Neural cell (in vitro differentiated cells): ENCODE measurements around the gene LUC7L2. TPM values are rescaled to one million over a fixed set of nuclear protein-coding genes. Genes with fewer than 3 reads are reported as not detected.
"Not testable (repeated sequence)": the region's sequence is repeated elsewhere in the genome, so short reads cannot be mapped to it uniquely, and the experiment has no call there.

Experiments
- H2AFZ ChIP-seq: fragments of 200-600, 300-800 bp; sonication (generic), shearing (Covaris generic); 2 replicates; pipeline ENCODE4 v1.6.0; 2014; ENCODE audit warnings: low read depth, mild to moderate bottlenecking, antibody characterized with exemption, low read length, moderate library complexity
- H3F3A ChIP-seq: fragments of 200-600 bp; shearing (Covaris generic); 2 replicates; pipeline ENCODE4 v1.6.1; 2016; ENCODE audit warnings: mild to moderate bottlenecking, moderate library complexity, mixed read lengths, antibody characterized with exemption, low read length; ENCODE audit not compliant: insufficient read depth, poor library complexity, severe bottlenecking
- H3K27ac ChIP-seq: fragments of 200-600, 300-800 bp; sonication (generic), shearing (Covaris generic); 2 replicates; pipeline ENCODE4 v1.5.1; 2014; ENCODE audit warnings: mild to moderate bottlenecking, low read length, moderate library complexity
- H3K27me3 ChIP-seq: fragments of 300-800, 200-600 bp; sonication (generic), shearing (Covaris generic); 2 replicates; pipeline ENCODE4 v1.6.0; 2014; ENCODE audit warnings: mild to moderate bottlenecking, low read depth, low read length, moderate library complexity; ENCODE audit not compliant: insufficient read depth
- H3K36me3 ChIP-seq: fragments of 300-800, 200-600 bp; sonication (generic), shearing (Covaris generic); 2 replicates; pipeline ENCODE4 v1.5.1; 2014; ENCODE audit warnings: mild to moderate bottlenecking, antibody characterized with exemption, low read length, moderate library complexity; ENCODE audit not compliant: insufficient read depth
- H3K4me2 ChIP-seq: fragments of 300-800, 200-600 bp; sonication (generic), shearing (Covaris generic); 2 replicates; pipeline ENCODE4 v1.6.0; 2014; ENCODE audit warnings: mild to moderate bottlenecking, low read length
- H3K4me3 ChIP-seq: fragments of 300-800, 200-600 bp; sonication (generic), shearing (Covaris generic); 2 replicates; pipeline ENCODE4 v1.5.1; 2014; ENCODE audit warnings: mild to moderate bottlenecking, low read length, moderate library complexity
- H3K79me2 ChIP-seq: fragments of 200-600 bp; shearing (Covaris generic); replicated peaks from 2 replicates; pipeline ENCODE4 v1.6.0; 2014; ENCODE audit warnings: mild to moderate bottlenecking, low read length, moderate library complexity; ENCODE audit not compliant: insufficient read depth
- H3K9ac ChIP-seq: fragments of 300-800, 200-600 bp; sonication (generic), shearing (Covaris generic); 2 replicates; pipeline ENCODE4 v1.6.1; 2016; ENCODE audit warnings: mild to moderate bottlenecking, low read length, mixed read lengths
- H3K9me2 ChIP-seq: fragments of 200-600 bp; shearing (Covaris generic); 2 replicates; pipeline ENCODE4 v1.6.1; 2016; ENCODE audit warnings: mild to moderate bottlenecking, low read length, mixed read lengths; ENCODE audit not compliant: insufficient read depth
- H3K9me3 ChIP-seq: fragments of 200-600, 300-800 bp; sonication (generic), shearing (Covaris generic); 2 replicates; pipeline ENCODE4 v1.6.1; 2016; ENCODE audit warnings: mild to moderate bottlenecking, mixed run types, low read length, moderate library complexity, mixed read lengths
- H4K20me1 ChIP-seq: fragments of 200-600 bp; shearing (Covaris generic); 2 replicates; pipeline ENCODE4 v1.6.1; 2016; ENCODE audit warnings: mild to moderate bottlenecking, mixed run types; ENCODE audit not compliant: insufficient read depth
- EP300 ChIP-seq: fragments of 450-650 bp; conservative IDR thresholded peaks from 2 replicates; pipeline ENCODE4 v1.6.1; 2014; ENCODE audit warnings: antibody characterized with exemption, mild to moderate bottlenecking, moderate library complexity; ENCODE audit not compliant: poor library complexity, severe bottlenecking
- EZH2 ChIP-seq: fragments of 200-600, 300-800 bp; shearing (Covaris generic), sonication (generic); IDR thresholded peaks from 2 replicates; pipeline ENCODE4 v1.6.1; 2014; ENCODE audit warnings: antibody characterized with exemption, low read length, borderline replicate concordance, mild to moderate bottlenecking; ENCODE audit not compliant: insufficient read depth, poor library complexity, severe bottlenecking
- MXI1 ChIP-seq: fragments of 450-650 bp; conservative IDR thresholded peaks from 2 replicates; pipeline ENCODE4 v1.6.1; 2014; ENCODE audit warnings: antibody characterized with exemption, mild to moderate bottlenecking; ENCODE audit not compliant: poor library complexity, severe bottlenecking
- POLR2AphosphoS5 ChIP-seq: IDR thresholded peaks from 2 replicates; pipeline ENCODE4 v1.6.1; 2012
- RAD21 ChIP-seq: fragments of 450-650 bp; conservative IDR thresholded peaks from 2 replicates; pipeline ENCODE4 v1.6.1; 2014; ENCODE audit warnings: antibody characterized with exemption, mild to moderate bottlenecking, moderate library complexity
- SMC3 ChIP-seq: fragments of 450-650 bp; conservative IDR thresholded peaks from 2 replicates; pipeline ENCODE4 v1.6.1; 2014; ENCODE audit warnings: antibody characterized with exemption, mild to moderate bottlenecking, moderate library complexity; ENCODE audit not compliant: poor library complexity
- TAF1 ChIP-seq: IDR thresholded peaks from 2 replicates; pipeline ENCODE4 v1.6.1; 2012; ENCODE audit warnings: low read depth
- polyA plus RNA-seq: library from polyadenylated mRNA; depleted of rRNA; stranded (reverse); fragments of >200 nt; gene quantifications from 2 replicates; pipeline ENCODE4 v1.2.3, GENCODE V29; 2014
- TF ChIP-seq, protein P1 (sequence below): fragments of 450-650 bp; IDR thresholded peaks from 2 replicates; pipeline ENCODE4 v1.5.1; 2014; ENCODE audit warnings: antibody characterized with exemption, mild to moderate bottlenecking, moderate library complexity; ENCODE audit not compliant: poor library complexity, severe bottlenecking
- TF ChIP-seq, protein P2 (sequence below): IDR thresholded peaks from 2 replicates; pipeline ENCODE4 v1.6.1; 2012; ENCODE audit warnings: borderline replicate concordance

LUC7L2 gene
- polyA plus RNA-seq, 1 donor from 2014 or later = 153 TPM

DNA sequence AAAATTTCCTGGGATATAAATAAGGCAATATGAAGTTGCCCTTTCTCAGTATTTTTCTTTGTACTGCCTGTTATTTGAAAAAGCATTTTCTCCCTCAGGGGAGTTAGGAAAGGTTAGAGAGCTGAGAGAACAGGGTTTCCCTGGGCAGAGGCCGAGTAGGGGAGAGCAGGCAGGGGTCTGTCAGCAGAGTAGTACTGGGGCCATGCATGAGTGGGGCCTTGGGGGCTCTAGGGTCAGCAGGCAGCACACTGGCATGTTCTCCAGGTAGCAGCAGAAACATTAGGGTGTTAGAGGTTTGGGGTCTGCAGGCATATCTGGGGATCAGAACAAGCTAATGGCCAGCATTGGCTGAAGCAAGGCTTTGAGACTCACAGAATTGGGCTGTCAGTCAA is 67.3 kb downstream of the LUC7L2 start:
- no peaks in the 10 kb centered on the region for H3F3A ChIP-seq
- no peaks in the 10 kb centered on the region for H3K9me3 ChIP-seq
- no peaks in the 10 kb centered on the region for H3K9me2 ChIP-seq
- no peak overlapping the region for H3K27ac ChIP-seq
- no peak overlapping the region for H3K9ac ChIP-seq
- H3K4me3 ChIP-seq = no peak overlapping the region
- TF ChIP-seq EP300 = no peak
- TF ChIP-seq, protein P1, sequence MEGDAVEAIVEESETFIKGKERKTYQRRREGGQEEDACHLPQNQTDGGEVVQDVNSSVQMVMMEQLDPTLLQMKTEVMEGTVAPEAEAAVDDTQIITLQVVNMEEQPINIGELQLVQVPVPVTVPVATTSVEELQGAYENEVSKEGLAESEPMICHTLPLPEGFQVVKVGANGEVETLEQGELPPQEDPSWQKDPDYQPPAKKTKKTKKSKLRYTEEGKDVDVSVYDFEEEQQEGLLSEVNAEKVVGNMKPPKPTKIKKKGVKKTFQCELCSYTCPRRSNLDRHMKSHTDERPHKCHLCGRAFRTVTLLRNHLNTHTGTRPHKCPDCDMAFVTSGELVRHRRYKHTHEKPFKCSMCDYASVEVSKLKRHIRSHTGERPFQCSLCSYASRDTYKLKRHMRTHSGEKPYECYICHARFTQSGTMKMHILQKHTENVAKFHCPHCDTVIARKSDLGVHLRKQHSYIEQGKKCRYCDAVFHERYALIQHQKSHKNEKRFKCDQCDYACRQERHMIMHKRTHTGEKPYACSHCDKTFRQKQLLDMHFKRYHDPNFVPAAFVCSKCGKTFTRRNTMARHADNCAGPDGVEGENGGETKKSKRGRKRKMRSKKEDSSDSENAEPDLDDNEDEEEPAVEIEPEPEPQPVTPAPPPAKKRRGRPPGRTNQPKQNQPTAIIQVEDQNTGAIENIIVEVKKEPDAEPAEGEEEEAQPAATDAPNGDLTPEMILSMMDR = no peak
- TF ChIP-seq, protein P2, sequence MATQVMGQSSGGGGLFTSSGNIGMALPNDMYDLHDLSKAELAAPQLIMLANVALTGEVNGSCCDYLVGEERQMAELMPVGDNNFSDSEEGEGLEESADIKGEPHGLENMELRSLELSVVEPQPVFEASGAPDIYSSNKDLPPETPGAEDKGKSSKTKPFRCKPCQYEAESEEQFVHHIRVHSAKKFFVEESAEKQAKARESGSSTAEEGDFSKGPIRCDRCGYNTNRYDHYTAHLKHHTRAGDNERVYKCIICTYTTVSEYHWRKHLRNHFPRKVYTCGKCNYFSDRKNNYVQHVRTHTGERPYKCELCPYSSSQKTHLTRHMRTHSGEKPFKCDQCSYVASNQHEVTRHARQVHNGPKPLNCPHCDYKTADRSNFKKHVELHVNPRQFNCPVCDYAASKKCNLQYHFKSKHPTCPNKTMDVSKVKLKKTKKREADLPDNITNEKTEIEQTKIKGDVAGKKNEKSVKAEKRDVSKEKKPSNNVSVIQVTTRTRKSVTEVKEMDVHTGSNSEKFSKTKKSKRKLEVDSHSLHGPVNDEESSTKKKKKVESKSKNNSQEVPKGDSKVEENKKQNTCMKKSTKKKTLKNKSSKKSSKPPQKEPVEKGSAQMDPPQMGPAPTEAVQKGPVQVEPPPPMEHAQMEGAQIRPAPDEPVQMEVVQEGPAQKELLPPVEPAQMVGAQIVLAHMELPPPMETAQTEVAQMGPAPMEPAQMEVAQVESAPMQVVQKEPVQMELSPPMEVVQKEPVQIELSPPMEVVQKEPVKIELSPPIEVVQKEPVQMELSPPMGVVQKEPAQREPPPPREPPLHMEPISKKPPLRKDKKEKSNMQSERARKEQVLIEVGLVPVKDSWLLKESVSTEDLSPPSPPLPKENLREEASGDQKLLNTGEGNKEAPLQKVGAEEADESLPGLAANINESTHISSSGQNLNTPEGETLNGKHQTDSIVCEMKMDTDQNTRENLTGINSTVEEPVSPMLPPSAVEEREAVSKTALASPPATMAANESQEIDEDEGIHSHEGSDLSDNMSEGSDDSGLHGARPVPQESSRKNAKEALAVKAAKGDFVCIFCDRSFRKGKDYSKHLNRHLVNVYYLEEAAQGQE = no peak
- no peak for TF ChIP-seq EZH2
- peaks cover 5% of the 10 kb centered on the region for H3K36me3 ChIP-seq
- no peaks in the 10 kb centered on the region for H3K79me2 ChIP-seq
- H3K27me3 ChIP-seq = no peaks in the 10 kb centered on the region
- no peak overlapping the region for H2AFZ ChIP-seq
- no peaks in the 10 kb centered on the region for H4K20me1 ChIP-seq
- H3K4me2 ChIP-seq = no peak overlapping the region

DNA sequence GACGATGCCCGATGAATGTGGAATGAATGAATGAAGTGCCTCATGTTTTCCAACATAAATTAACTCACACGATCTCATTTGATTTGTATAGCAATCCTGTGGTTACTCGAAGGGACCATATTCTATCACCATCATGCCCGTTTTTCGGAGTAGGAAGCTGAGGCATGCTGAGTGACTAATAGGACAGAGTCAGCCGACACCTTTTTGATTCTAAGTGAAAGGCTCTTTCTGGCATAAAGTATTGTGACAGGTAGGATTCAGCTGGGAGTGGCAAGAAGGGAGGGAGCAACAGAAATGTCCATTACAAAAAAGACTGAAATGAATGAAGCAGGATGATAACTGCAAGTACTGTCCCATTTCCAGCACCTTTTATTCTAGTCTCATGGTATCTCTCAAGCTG is 68.1 kb downstream of the LUC7L2 start:
- Histone ChIP-seq H3K27ac (no peak overlapping the region), H4K20me1 (no peaks in the 10 kb centered on the region), H3K9me3 (no peaks in the 10 kb centered on the region), H3K4me3 (no peak overlapping the region), H3K4me2 (no peak overlapping the region), H3F3A (no peaks in the 10 kb centered on the region), H3K36me3 (no peaks in the 10 kb centered on the region), H3K9me2 (no peaks in the 10 kb centered on the region), H3K79me2 (no peaks in the 10 kb centered on the region), H3K9ac (no peak overlapping the region), H2AFZ (no peak overlapping the region), H3K27me3 (no peaks in the 10 kb centered on the region)
- TF ChIP-seq, protein P1 = no peak
- TF ChIP-seq EZH2 = no peak
- TF ChIP-seq POLR2AphosphoS5 = no peak
- TF ChIP-seq SMC3 = no peak
- TF ChIP-seq, protein P2 = no peak
- no peak for TF ChIP-seq TAF1
- no peak for TF ChIP-seq RAD21
- no peak for TF ChIP-seq MXI1

DNA sequence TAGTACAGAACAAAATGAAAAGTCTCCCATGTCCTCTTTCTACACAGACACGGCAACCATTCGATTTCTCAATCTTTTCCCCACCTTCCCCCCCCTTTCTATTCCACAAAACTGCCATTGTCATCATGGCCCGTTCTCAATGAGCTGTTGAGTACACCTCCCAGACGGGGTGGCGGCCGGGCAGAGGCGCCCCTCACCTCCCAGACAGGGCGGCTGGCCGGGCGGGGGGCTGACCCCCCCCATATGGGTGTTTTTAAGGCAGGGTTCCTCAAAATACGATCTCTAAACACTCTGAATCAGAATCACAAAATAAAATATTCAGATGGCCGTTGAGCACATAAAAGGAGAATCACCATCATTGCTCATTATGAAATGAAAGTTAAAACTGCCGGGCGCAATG is 70.0 kb downstream of the LUC7L2 start:
- not testable (repeated sequence) for H3K9ac ChIP-seq, H3K27me3 ChIP-seq, H3K9me3 ChIP-seq, H3K79me2 ChIP-seq, H3F3A ChIP-seq, H3K4me3 ChIP-seq, H4K20me1 ChIP-seq, H2AFZ ChIP-seq, H3K9me2 ChIP-seq, H3K36me3 ChIP-seq, H3K4me2 ChIP-seq, H3K27ac ChIP-seq
